Midbrain (tissue), 1 donor: ENCODE measurements around the gene KCTD15.

Source experiments
- DNase-seq: peaks from one replicate; lab custom pipeline; 2025; lab: John Stamatoyannopoulos, UW

KCTD15 gene

DNA sequence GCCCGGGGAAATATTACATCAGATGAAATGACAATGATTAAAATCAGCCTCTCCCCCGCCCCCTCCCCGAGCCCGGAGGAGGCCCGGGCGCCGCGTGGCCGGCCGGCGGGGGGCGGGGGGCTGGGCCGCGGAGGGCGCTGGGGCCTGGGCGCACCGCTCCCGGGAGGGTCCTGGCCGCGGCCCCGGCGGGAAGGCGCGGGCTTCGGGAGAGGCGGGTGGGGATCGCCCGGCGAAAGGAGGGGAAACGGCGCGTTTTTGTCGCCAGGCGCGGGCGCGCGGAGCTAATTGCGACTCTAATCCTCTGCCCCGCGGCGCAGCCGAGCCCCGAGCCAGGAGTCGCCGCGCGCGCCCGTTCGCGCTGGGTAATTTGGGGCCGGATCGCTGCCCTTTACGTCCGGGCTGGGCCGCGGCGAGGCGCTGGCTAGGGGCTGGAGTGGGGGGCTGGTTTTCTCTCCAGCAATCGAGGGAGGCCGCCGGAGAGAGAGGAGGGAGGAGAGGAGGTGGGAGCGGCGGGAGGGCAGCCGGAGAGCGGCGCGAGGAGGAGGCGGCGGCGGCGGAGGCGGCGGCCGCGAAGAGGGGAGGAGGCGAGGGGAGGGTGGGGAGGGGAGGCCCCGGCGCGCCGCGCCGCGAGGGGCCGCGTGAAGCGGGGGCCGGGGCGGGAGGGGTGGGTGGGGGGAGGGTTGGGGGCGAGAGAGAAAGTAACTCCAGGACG lies at the start of gene KCTD15:
Gene KCTD15 (plus strand): TSS at position 707 of the 712 bp plus-strand sequence. CDS start 3,585 bp downstream, outside the sequence.
- no peak for DNase-seq

GRCh38 chr19:33747273-33747672 lies 49.4 kb upstream of the KCTD15 start:
- DNase-seq, result no peak

- no peak for DNase-seq
Observed at GRCh38 chr19:33748231-33748630, 48.4 kb upstream of the KCTD15 start.

GRCh38 chr19:33749016-33749415 lies 47.7 kb upstream of the KCTD15 start:
- no peak for DNase-seq

GRCh38 chr19:33749619-33750175 lies 47.0 kb upstream of the KCTD15 start:
- DNase-seq, result no peak

DNA sequence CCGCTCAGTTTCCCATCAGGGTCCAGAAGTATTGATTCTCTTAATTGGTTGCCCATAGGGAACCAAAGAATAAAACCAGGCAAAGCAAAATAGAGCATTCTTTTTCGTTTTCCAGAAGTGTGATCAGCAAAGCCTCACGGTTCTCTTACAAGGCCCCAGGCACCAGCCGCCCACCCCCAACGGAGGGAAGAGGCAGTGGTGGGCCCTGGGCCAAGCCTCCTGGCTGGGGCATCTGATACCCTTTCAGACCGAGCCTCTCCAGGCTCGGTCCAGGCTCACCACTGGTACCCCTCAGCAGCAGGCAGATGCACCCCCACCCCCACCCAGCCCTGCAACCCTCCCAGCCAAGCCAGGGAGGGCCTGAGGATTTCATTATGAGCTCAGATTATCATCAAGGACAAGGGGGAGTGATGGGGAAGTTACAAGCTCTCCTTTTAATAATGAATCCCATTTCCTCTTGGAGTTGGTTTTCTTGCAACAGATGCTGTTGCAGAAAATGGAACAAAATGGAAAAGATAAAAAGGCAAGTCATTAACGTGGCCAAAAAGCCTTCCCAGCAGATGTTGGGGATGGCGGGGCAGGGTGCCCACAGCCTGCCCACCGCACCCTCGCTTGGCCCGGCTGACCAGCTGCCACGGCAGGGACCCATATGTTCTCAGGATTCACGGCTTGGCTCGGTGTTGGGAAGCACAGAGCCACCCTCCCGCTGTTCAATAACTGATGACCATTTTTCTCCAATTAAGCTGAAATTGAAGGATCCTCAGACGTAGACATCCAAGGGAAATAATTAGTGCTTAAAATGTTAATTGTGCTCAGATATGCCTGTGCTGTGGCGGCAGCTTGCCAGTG lies 45.9 kb upstream of the KCTD15 start:
- no peak for DNase-seq

GRCh38 chr19:33751436-33751770 lies 45.3 kb upstream of the KCTD15 start:
- no peak for DNase-seq

DNA sequence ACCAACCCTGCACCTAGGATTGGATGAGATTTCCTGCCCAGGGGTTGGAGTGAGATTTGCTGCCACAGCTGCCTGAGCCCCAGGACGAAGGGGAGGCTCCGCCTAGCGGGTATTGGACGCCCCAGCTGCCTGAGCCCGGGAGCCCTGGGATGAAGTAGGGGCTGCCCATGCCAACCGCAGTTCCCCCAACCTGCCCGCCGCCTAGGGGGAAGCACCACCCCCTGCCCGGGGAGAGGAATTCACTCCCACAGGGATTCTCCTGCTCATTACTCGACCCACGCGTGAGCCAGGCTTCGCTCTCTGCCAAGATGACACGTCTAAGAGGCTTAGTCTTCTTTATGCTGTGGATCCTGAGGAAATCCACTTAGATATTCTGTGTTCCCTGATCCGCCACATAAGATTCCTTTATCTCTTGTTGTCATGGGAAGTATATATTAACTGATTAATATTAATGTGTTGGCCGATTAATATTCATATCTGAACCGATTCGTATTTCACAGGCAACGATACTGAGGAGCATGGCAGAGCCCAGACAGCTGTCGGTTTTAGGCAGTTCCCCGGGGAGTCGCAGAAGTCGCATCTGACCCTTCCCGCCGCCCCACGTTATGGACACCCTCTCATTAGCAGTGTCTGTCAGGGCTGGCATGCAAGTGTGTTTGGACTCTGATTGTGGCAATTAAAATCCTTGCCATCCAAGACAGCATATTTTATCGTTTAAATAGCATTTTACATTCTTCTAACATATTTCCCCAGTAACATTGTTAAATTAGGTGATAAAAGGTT lies 44.5 kb upstream of the KCTD15 start:
- no peak for DNase-seq

GRCh38 chr19:33752945-33753344 lies 43.7 kb upstream of the KCTD15 start:
- DNase-seq, result no peak

GRCh38 chr19:33754361-33754760 lies 42.3 kb upstream of the KCTD15 start:
- no peak for DNase-seq

DNA sequence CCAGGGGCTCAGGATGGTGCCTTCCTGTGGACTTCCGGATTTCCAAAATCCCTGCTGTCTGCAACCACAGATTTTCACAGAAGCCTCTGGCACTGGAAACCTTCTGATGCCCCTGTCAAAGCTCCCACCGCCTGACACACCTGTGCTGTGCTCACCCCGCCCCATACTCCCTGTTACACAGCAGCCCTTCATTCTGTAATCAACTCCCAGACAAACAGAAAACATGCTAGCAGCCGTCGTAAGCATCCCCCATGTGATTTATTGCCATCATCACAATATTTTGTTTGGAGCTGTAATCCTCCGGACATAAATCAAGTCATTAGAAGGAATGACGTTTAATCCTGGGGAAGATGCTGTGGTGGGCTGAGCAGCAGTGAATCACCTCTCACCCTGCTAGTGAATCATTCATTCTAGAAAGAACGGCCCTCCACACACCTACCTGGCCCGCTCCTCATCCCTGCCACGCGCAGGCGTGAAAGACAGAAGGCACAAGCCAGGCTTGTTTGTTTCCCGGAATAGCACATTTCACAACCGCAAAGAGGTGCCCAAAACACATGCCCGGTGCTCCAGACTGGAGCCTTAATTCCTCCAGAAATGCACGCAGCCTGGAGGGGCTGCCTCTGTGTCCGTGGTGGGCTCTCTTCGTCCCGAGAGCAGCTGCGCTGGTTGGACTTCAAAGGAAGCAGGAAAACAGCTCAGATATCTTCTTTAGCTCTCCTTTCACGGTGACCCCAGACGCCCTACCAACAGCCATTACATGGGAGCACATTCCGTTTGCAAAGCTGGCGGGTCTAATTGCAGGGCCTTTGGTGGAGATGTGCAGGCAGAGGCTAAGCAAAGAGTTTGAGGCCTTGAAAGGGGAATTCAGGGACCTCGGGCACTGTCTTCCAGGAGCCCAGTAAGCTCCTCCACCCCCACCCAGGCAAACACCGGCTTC lies 41.3 kb upstream of the KCTD15 start:
- DNase-seq, result no peak

GRCh38 chr19:33756177-33756576 lies 40.5 kb upstream of the KCTD15 start:
- DNase-seq, result no peak

- DNase-seq, result peak; percentile 26
Observed at GRCh38 chr19:33758541-33759013, 38.1 kb upstream of the KCTD15 start.

GRCh38 chr19:33759356-33759755 lies 37.3 kb upstream of the KCTD15 start:
- no peak for DNase-seq

- peak; percentile 58 for DNase-seq
Observed at GRCh38 chr19:33763633-33764371, 32.9 kb upstream of the KCTD15 start.

GRCh38 chr19:33766623-33767022 lies 30.0 kb upstream of the KCTD15 start:
- DNase-seq, result no peak

- DNase-seq, result peak; percentile 10
Observed at GRCh38 chr19:33767898-33768413, 28.7 kb upstream of the KCTD15 start.

DNA sequence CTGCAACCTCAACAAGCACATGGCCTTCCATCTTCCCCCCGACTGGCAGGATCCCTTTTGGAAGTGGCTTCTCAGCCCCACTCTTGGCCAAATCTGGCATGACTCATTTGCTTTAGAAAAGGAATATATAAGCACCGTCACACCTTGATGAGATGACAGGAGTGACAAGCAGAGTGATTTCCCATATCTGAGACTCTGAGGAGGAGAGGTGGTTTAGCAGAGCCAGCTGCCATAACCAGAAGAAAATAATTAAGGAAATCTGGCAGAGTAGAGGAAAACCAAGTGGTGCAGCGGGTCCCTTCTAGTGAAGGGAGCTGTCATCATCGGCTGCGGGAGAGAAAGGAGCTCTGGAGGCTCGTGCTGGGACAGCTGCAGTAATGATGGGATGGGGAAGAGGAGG lies 27.5 kb upstream of the KCTD15 start:
- DNase-seq, result no peak

DNA sequence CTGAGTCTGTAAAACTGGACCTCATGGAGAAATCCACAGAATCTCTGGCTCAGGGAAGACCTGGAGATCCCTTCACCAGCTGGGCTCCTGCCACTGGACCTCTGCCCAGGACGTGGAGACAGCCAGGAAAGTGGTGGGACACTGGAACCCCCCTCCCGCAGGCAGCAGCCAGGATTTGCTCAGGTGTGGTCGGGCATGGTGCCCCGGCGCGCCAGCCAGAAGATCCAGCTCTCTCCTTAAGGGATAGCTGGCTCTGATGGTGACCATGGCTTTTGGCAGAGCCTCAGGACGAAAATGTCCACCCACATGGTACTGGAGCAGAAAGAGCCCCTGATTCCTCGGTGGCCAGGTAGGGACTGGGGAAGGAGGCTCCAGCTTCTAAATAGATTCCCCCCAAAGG lies 26.6 kb upstream of the KCTD15 start:
- DNase-seq, result no peak
